HG02623 (cell line): Measurements from ENCODE around the gene ACAD8.

ENCODE experiments used
- ATAC-seq: cut with Tn5 transposase; IDR thresholded peaks from one replicate; pipeline ENCODE4 v1.9.1; 2021; ENCODE audit warnings: moderate library complexity; ENCODE audit not compliant: unreplicated experiment

The ACAD8 gene

DNA sequence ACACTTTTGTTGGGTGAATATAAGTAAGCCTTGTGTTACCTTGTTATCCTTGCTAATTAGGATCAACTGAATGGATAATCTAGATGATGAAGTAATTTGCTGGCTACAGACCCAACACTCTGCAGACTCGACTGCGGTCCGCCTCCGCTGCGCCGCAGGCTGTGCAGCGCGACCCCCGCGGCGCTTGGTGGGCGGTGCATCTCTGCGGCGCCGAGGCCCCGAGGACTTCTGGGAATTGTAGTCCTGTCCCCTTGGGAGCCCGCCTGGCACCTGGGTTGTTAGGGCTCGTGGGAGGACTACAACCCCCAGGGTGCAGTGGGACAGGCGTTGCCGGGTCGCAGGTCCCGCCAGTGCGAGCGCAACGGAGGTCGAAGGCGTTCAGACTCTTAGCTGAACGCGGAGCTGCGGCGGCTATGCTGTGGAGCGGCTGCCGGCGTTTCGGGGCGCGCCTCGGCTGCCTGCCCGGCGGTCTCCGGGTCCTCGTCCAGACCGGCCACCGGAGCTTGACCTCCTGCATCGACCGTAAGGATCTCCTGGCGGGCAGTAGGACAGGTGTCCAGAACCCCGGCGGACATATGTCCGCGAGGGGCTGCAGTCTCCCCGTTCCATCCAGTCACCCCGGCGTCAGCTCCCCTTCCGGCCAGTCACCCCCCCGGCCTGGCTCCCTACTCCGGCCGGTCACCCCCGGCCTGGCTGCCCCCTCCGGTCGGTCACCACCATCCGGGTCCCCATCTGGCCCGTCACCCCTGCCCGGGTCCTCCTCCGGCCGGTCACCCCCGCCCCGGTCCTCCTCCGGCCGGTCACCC, at the start of gene ACAD8, which contains the start of gene THYN1:
ACAD8 (plus strand) TSS at position 381 of the 806 bp plus-strand sequence; CDS start at position 414, 33 bp downstream.
THYN1 (minus strand) TSS at position 165 of the 806 bp plus-strand sequence. CDS start 470 bp downstream, outside the sequence.
- ATAC-seq = peak; percentile 99

DNA sequence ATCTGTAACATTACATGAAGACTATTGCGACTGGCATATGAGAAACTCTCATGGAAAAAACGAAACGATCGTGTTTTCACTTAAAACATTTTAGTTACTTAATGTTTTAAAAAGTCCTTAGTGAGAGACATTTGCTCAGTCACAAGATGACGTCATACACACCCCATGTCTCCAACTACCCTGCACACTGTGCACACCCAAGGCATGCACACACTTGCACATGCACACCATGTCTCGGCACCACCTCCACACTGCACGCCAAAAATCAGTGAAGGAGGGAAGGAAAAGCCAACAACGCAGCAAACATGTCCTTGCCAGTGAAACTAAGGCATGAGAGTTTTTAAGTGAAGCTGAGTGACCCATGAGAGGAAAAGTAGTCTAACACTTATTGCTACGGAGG, 47.6 kb upstream of the ACAD8 start:
- no peak for ATAC-seq

DNA sequence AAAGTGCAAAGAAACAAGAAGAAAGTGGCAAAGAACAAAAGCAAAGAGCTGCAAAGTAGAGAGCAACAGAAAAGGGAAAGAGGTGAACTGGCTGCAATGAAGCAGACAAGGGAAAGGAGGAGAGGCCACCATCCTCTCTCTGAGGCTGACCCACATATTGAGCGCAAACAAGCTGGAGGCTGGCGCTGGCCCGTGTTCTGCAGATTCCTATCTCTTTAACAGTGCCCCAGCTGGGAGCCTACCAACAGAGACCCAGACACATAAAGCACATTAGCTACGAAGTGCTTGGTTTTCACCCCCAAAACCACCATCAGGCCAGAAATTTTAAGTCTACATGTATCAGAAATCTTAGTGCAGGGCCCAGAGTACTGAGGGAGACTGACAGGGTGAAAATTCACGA, 47.2 kb upstream of the ACAD8 start:
- no peak for ATAC-seq

DNA sequence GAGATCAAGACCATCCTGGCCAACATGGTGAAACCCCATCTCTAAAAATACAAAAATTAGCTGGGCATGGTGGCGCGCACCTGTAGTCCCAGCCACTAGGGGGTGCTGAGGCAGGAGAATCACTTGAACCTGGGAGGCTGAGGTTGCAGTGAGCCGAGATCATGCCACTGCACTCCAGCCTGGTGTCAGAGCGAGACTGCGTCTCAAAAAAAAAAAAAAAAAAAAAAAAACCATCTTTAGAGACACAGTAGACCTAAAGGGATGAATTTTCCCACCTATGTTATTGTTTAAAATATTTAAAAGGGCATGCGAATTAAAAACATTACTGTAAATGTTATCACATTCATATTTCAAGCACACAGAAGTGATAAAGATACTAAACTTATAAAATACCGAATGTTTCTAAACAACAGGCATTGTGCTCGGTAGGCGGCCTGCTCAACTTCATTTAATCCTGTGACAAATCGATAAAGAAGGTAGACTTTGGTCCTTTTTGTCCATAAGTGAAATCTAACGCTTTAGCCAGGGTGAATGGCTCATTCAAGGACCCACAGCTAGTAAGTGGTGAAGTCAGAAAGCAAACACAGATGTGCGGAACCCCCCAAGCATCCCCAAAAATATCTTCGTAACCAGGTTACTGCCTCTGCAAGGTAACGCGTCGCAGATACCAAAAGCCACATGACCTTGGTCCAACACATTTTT, 45.7 kb upstream of the ACAD8 start:
- ATAC-seq = no peak

DNA sequence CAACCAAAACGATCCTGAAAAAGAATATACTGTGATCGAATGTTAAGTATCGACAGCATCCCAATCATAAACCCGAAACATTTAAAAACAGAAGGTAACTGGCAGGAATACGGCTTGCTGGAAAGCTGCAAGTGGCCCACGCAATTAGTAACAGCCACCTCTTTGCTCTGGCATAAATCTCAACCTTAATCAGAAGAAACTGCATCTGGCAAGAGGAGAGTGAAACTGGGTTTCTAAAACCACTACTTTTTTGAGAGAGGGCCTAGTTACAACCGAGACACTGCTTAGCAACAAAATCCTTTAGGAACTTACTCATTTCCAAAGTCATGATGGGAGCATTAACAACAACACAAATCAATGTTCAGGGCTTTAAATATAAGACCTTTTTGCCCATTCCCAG, 37.5 kb upstream of the ACAD8 start:
- no peak for ATAC-seq

DNA sequence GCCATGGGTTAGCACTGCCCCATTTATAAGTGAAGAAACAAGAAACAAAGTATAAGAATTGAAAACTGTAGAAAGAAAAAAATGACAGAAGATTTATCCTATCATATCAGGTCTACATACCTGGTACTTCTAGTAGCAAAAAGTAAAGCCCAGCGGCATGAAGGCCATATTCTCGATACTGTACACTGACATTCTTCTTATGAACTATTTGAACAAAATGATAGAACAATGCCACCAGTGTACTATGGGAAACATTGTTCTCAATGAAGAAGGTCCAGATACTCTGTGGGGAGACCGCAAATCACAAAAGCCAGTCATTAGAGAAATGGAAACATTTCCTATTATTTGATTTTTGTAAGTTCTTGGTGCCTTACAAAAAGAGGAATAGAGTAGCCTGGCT, 36.6 kb upstream of the ACAD8 start:
- no peak for ATAC-seq

DNA sequence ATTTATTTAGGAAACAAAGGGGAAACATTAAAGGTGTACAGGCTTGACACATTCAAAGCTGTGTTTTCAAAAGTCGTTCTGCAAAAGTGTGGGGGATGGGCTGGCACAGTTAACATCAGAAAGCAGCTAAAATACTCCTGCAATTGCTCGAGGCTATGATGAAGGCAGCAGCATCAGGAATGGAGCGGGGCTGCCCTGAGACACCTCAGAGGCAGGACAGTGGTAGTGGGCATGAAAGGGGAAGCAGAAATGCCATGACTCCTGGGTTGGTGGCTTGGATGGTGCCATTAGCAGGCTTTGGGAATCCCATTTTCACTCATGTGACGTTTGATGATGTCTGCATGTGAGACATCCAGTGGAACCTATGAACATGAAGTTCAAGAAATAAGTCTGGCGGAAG, 30.2 kb upstream of the ACAD8 start:
- ATAC-seq = no peak

DNA sequence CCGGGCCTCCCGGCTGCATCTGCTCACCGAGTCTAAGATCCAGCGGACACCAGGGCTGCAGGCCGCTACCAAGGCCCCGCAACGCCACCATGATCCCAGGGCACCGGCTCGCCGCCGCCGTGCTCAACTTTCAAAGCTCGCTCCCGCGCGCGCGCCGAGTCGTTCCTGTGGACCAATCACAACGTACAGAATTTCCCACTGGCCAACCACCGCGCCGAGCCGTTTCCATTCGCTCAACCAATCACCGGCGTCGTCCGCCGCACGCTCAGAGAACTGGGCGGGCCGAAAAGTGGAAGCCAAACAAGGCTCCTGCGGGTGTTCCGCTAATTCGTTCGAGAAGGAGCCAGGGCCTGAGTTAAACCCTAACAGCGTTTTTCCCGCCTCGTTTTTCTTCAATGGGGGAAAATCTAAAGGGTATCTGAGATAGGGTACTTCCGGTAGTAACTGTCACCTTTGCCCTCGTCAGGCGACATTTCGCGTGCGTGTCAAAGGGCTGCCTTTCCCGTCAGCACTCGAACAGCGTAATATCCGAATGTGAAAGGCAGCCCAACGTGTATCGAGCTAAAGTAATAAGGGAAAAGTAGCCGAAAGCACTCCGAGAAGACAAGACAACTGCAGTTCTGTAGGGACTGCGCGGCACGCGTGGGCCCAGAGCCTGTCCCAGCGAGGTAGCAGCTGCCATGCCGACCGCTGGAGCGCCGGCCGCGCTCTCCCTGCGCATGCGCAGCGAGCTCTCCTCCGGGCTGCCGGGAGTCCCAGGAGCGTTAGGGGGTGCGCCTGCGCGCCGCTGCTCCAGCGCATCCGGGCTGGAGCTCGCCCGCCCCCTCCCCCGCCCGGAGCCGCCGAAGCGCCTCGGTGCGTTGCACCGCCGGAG, 29.3 kb upstream of the ACAD8 start, which contains the start of the genes NCAPD3 and VPS26B:
NCAPD3 (minus strand) TSS at position 132 of the 874 bp plus-strand sequence; CDS start at position 91, 41 bp downstream.
VPS26B (plus strand) TSS at position 836 of the 874 bp plus-strand sequence. CDS start 452 bp downstream, outside the sequence.
- ATAC-seq = peak; percentile 70

DNA sequence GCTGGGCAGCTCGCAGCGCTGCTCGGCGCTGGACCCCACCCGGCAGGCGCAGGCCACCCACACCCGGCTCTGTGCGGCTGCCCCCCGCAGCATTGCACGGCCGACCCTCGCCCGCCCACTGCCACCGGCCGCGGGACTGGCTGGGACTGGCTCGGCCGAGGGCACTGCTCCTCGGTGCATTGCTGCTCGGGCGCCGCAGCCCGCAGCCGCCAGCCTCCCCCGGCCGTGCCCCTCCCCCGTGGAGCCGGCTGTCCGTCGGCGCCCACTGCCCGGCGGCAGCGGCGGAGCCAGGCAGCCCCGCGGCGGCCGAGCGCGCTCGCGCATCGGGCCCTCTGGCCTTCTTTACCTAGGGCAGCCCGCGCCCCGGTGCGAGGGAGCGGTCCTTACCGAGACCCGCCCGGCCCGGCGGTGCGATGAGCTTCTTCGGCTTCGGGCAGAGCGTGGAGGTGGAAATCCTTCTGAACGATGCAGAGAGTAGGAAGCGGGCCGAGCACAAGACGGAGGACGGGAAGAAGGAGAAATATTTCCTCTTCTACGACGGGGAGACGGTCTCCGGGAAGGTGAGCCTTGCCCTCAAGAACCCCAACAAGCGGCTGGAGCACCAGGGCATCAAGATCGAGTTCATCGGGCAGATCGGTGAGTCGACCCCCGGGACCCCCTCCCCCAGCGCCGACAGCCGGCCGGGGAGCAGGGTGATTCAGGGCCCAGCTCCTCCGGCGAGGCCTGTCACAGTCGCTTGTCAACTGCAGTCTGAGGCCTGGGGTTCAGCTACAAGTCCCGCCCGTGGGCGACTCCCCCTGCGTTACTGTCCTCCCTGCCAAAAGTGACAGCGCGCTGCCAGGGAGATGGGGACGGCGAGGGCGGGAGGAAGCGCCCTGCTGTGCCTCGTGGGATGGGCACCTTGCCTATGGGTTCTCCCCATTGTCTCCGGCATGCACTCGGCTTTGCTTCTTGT, 28.4 kb upstream of the ACAD8 start:
- peak; percentile 17 for ATAC-seq

DNA sequence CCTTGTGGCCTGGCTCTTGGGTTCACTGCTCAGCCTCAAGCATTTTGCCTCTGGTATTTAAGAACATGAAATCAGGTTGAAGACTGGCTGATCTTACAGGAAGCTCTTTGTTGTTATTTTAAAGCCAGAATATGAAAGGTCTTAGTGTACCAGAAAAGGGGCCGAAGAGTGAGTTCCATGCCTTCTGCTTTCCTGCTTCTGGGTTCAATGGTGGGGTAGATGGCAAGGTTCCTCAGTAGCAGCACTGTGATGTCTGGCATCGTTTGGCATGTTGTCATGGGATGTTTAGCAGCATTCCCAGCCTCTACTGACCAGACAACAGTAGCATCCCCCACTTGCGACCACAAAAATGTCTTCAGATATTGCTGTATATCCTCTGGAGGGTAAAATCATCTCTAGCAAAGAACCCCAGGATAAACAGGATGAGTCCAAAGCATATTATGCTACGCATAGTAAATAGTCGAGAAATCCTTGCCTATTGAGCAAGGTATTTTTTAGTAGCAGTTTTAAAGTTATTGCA, 26.5 kb upstream of the ACAD8 start:
- no peak for ATAC-seq

DNA sequence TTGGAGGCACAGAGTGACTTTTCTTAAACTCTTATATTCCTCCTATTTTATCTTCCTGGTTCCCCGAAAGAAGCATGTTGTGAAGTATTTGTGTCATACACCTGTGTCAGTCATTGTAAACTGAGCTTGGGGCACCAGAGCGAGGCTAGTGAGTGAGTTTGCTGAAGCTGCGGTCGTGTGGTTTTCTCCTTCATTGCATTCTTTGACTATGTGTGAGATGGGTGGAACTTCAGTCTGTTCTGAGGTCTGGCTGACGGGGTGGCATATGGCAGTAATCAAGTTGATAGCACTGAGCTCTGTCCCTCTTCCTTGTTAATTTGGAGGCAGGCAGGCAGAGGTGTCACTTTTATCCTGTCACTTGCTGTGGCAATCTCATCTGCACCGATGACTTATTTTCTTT, 24.7 kb upstream of the ACAD8 start:
- peak; percentile 59 for ATAC-seq

DNA sequence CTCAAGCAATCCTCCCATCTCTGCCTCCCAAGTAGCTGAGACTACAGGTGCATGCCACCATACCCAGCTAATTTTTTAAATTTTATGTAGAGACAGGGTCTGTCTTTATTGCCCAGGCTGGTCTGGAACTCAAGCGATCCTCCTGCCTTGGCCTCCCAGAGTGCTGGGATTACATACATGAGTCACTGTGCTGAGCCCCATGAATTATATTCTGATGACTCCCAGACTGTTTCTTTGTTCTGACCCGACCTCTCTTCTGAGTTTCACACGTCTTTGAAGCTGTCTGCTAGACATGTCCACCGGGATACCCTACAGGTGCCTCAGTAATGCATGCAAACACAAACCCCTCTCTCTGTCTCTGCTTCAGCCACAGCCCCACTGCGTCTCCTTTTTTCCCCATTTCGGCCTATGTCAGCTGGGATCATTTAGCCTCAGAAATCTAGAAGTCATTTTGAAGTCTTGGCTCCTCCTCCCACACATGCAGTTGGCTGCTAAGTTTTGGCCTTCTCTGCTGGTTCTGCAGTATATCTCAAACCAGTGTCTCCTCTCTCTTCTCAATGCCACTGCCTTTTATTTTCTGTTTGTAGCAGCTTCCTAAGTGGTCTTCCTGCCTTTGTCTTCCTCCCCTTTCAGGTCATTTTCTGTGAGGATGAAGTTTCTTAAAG, 24.1 kb upstream of the ACAD8 start:
- ATAC-seq = no peak

DNA sequence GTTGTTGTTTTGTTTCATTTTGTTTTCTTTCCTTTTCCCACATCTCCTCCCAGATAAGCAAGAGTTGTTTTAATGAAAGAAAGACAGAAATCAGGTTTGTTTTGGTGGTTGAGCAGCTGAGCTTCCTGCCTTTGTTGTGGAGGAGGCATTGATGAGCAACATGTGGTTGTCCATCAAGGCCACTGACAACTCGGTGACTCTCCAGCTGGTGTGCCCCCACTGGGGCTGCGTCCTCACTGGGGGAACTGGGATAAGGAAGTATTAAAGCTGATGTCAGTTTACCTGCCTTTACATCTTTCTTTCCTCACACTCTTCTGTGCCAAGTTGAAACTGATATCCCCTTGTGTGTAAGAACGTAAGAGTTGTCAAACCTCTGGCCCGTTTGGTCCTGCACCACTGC, 23.0 kb upstream of the ACAD8 start:
- ATAC-seq = no peak

DNA sequence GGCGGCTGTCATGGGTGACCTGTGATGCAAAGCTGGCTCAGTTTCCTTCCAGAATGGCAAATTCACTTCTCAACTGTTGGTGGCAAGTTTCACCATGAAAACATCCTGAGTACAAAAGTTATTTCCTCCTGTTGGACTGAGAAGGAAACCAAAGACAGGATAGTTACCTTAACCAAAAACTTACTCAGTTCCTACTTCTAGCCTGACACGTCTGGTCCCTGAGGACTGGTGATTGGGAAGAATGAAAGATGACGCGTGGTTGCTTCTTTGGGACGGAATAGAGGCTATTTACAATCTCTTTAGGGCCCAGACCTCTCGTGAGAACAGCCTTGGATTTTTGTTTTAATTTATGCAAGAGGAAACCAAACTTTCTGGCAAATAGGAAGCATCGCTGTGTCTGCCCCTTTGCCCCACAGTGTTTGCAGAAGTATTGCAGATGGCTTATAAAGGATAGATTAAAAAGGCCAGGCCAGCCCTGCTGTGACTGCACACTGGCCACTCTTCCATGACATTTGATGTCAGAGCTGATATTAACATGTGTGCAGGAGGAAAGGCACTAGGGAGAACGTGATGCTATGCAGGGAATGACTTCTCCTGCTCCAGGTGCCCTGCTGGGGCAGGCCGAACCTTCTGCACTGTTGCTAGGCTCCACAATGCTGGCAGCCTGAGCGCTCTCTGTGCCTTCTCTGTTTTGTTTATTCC, 21.3 kb upstream of the ACAD8 start:
- ATAC-seq = no peak

DNA sequence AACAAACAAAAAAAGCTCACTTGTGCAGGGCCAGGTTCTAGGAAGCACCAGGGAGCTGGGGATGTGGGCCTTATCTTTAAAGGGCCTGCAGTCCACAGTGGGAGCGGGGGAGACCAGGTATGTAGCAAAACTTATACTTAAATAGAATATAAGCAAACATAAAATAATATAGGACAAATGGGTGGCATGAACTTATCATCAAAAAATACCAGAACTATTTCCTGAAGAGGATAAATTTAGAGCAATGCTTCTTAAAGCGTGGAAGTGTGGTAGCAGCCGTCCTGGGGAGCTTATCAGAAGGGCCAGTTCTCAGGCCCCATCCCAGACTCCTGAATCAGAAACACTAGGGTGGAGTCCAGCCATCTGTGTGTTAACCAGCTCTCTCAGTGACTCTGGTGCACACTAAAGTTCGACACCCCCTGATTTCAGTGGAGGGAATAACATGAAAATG, 19.6 kb upstream of the ACAD8 start:
- ATAC-seq = no peak

DNA sequence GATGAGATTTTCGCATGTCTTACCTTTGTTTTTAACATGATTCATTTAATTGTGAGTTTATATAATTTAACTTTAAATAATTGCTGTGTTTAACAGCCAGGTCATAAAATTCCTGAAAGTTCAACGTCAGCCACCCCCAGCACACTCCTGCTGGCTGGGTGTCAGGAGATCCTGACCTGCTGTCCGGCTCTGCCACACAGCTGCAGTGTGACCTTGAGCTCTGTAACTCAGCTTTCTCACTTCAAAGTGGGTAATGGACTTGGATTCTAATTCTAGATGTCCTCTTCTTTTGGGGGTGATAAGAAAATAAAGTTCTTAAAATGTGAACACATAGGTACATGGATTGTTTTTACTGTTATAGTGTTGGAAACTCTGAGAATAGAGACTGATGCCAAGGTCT, 18.0 kb upstream of the ACAD8 start:
- no peak for ATAC-seq

DNA sequence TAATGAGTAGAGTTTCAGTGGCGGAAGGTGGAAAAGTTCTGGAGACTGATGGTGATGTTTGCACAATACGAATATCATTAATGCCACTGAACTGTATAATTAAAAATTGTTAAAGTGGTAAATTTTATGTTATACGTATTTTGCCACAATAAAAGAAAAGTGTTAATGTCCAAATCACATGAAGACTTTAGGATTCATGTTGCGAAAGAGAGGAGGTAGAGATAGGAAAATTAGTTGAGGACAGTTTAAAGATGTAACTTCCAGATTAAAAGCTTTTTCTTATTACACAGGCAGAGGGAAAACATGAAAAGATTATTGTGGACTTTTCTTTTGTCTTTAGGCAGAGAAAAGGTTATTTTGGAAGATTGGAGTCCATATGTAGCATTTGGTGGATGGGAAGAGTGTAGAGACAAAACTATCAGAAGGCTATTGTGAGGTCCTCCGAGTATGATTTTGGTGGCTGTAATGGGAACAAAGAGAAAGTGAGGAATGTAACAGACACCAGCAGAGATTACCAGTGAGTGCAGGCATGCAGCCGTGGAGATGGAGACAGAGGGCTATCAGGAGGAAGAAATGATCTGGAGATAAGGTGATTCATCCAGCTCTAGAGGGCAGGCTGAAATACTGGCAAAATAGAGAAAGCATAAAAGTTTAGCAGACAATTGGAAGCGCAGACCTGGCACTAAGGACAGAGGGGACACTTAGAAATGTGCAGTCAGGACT, 16.4 kb upstream of the ACAD8 start:
- ATAC-seq = no peak

DNA sequence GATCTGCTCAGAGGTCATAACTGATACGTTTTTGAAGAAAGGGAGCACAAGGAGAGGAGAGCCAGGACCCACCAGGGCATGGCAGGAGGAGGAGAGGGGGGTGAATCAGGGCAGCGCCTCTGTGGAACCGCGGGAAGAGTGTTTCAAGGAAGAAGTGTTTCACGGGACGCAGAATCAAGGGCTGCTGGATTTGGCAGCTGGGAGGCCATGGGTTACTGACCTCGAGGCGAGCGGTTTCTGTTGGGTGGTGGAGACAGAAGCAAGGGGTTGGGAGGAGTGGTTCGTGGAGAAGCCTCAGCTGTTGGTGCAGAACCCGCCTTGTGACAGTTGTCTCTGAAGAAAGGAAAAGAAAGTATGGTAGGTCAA, 15.8 kb upstream of the ACAD8 start:
- ATAC-seq = no peak
